Endothelial cell of umbilical vein (primary cell): ENCODE data around the gene NUP37. TPM values are rescaled to one million over a fixed set of nuclear protein-coding genes. Genes with fewer than 3 reads are reported as not detected.
"Not testable (repeated sequence)": the region's sequence is repeated elsewhere in the genome, so short reads cannot be mapped to it uniquely, and the experiment has no call there.

Experiments used
- BruUV-seq: library from RNA; stranded (reverse); fragments of 400-500 nt; replicated peaks from 2 replicates; lab custom pipeline; 2021; lab: Mats Ljungman, UMichigan
- CTCF ChIA-PET: fragments of 300-600, 350-600 bp; sonication (Branson Sonifier 250); formaldehyde crosslinking; loops from one replicate; lab custom pipeline; 2021; ENCODE audit warnings: antibody characterized with exemption, inconsistent platforms; lab: Charles Lee
- POLR2A ChIA-PET: fragments of 300-600, 350-600 bp; sonication (Branson Sonifier 250); formaldehyde crosslinking; loops from one replicate; lab custom pipeline; 2021; ENCODE audit warnings: antibody characterized with exemption, inconsistent platforms; lab: Charles Lee
- DNase-seq: peaks from one replicate; pipeline ENCODE4 v3.0.0-alpha.2; 2011; ENCODE audit warnings: low read depth, low spot score
- FAIRE-seq: peaks from 2 replicates; lab custom pipeline; 2011; peaks lifted over from hg19 to GRCh38; lab: Jason Lieb, UNC
- H2AFZ ChIP-seq: 2 replicates; pipeline ENCODE4 v1.6.0; 2012; ENCODE audit warnings: low read depth, low read length, control low read depth, inconsistent platforms
- H3K27ac ChIP-seq: 2 replicates; pipeline ENCODE4 v1.5.1; 2011; ENCODE audit warnings: low read depth, mild to moderate bottlenecking, control low read depth, low read length, moderate library complexity; ENCODE audit not compliant: insufficient read depth
- H3K27me3 ChIP-seq, 2 experiments: 2 replicates each; pipeline versions ENCODE4 v1.6.0 to v1.6.1; 2011; ENCODE audit warnings: low read length in 2 of 2, mixed read lengths in 1 of 2; ENCODE audit not compliant: control insufficient read depth in 2 of 2, insufficient read depth in 2 of 2
- H3K36me3 ChIP-seq, 2 experiments: 2 replicates in 1 of 2; 3 replicates in 1 of 2; pipeline ENCODE4 v1.5.1; 2011; ENCODE audit warnings: low read length in 2 of 2, mild to moderate bottlenecking in 1 of 2, moderate library complexity in 1 of 2; ENCODE audit not compliant: control insufficient read depth in 2 of 2, insufficient read depth in 2 of 2; ENCODE audit errors: extremely low read depth in 1 of 2
- H3K4me1 ChIP-seq: 3 replicates; pipeline ENCODE4 v1.5.1; 2011; ENCODE audit warnings: mild to moderate bottlenecking, low read length; ENCODE audit not compliant: control insufficient read depth, insufficient read depth; ENCODE audit errors: extremely low read depth
- H3K4me2 ChIP-seq: 2 replicates; pipeline ENCODE4 v1.6.1; 2011; ENCODE audit warnings: low read length, control low read depth, mixed read lengths; ENCODE audit not compliant: insufficient read depth
- H3K4me3 ChIP-seq, 3 experiments: fragments of 200-600 bp in 1 of 3; sonication (generic), shearing (Covaris generic) in 1 of 3; replicated peaks in 1 of 3; 2 replicates each; pipeline ENCODE4 v1.5.1; 2011 to 2016; ENCODE audit warnings: control low read depth in 3 of 3, low read length in 3 of 3, mild to moderate bottlenecking in 2 of 3, inconsistent platforms in 1 of 3, low read depth in 1 of 3, moderate library complexity in 1 of 3; ENCODE audit not compliant: insufficient read depth in 1 of 3
- H3K79me2 ChIP-seq: 2 replicates; pipeline ENCODE4 v1.6.0; 2012; ENCODE audit warnings: low read length, inconsistent platforms; ENCODE audit not compliant: control insufficient read depth, insufficient read depth
- H3K9ac ChIP-seq: replicated peaks from 2 replicates; pipeline ENCODE3; 2011; ENCODE audit warnings: low read length, control low read depth; ENCODE audit not compliant: insufficient read depth; ENCODE audit errors: extremely low read depth
- H3K9me1 ChIP-seq: replicated peaks from 3 replicates; pipeline ENCODE4 v1.6.0; 2011; ENCODE audit warnings: mild to moderate bottlenecking, low read length; ENCODE audit not compliant: control insufficient read depth, insufficient read depth; ENCODE audit errors: extremely low read depth
- H3K9me3 ChIP-seq: replicated peaks from 2 replicates; pipeline ENCODE4 v1.5.1; 2012; ENCODE audit warnings: low read length, inconsistent platforms; ENCODE audit not compliant: control insufficient read depth, insufficient read depth
- H4K20me1 ChIP-seq: replicated peaks from 2 replicates; pipeline ENCODE3; 2011; ENCODE audit warnings: mild to moderate bottlenecking, low read length; ENCODE audit not compliant: control insufficient read depth, insufficient read depth; ENCODE audit errors: extremely low read depth
- dilution Hi-C: fragments of 300-500 bp; cut with MboI; formaldehyde crosslinking; loops from one replicate; pipeline ENCODE4 v1.15.0; 2019; ENCODE audit warnings: low sequenced_read_pairs; ENCODE audit not compliant: extremely low pct_ligation_motif_present
- intact Hi-C: fragments of 100-400 bp; cut with micrococcal nuclease; formaldehyde crosslinking; loops from one replicate; pipeline ENCODE4 v1.10.0; 2022
- polyA plus RNA-seq, 4 experiments: library from polyadenylated mRNA; depleted of rRNA in 3 of 4; stranded (reverse) in 3 of 4; unstranded in 1 of 4; fragments of >200 nt; gene quantifications; 2 replicates each; pipeline versions ENCODE4 v1.2.1 to v1.2.3, GENCODE V29; 2011 to 2012; ENCODE audit warnings: missing spikeins in 1 of 4
- total RNA-seq: library from RNA; stranded (reverse); gene quantifications from 2 replicates; pipeline ENCODE4 v1.2.3, GENCODE V29; 2021

The NUP37 gene
- total and polyA plus RNA-seq, 2 donors (not counting 3 experiments of a cell fraction or from before 2014, with no cell fraction given), result 25.0 to 46.8 TPM

DNA sequence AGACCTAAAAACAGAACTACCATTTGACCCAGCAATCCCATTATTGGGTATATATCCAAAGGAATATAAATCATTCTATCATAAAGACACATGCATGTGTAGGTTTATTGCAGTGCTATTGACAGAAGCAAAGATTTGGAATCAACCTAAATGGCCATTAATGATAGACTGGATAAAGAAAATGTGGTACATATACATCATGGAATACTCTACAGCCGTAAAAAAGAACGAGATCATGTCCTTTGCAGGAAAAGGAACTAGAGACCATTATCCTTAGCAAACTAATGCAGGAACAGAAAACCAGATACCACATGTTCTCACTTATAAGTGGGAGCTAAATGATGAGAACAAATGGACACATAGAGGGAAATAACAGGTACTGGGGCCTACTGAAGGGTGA lies 11.5 kb upstream of the NUP37 start:
- DNase-seq, H4K20me1 ChIP-seq, H3K4me3 ChIP-seq, H2AFZ ChIP-seq, BruUV-seq, intact Hi-C loops, H3K4me1 ChIP-seq, POLR2A ChIA-PET, H3K4me2 ChIP-seq, H3K27ac ChIP-seq, dilution Hi-C loops, H3K9ac ChIP-seq, H3K27me3 ChIP-seq, H3K9me1 ChIP-seq, H3K79me2 ChIP-seq, H3K9me3 ChIP-seq, FAIRE-seq, H3K36me3 ChIP-seq: not testable (repeated sequence)
- CTCF ChIA-PET, result interaction anchor here (1.2 kb wide), 1 partner anchor 353 kb away, joined by 3 read pairs; no protein-coding TSS in a partner anchor

DNA sequence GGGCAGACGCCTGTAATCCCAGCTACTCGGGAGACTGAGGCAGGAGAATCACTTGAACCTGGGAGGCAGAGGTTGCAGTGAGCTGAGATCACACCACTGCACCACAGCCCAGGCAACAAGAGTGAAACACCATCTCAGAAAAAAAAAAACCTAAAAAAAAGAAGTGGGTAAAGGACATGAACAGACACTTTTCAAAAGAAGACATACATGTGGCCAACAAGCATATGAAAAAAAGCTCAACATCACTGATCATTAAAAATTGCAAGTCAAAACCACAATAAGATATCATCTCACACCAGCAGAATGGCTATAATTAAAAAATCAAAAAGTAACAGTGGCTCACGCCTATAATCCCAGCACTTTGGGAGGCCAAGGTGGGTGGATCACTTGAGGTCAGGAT lies 10.8 kb upstream of the NUP37 start:
- dilution Hi-C loops, POLR2A ChIA-PET, H2AFZ ChIP-seq, H3K27me3 ChIP-seq, FAIRE-seq, H3K36me3 ChIP-seq, H3K79me2 ChIP-seq, H3K4me3 ChIP-seq, H3K9ac ChIP-seq, H3K9me3 ChIP-seq, DNase-seq, CTCF ChIA-PET, intact Hi-C loops, H3K27ac ChIP-seq, H3K9me1 ChIP-seq, H3K4me2 ChIP-seq, H4K20me1 ChIP-seq, H3K4me1 ChIP-seq, BruUV-seq: not testable (repeated sequence)

DNA sequence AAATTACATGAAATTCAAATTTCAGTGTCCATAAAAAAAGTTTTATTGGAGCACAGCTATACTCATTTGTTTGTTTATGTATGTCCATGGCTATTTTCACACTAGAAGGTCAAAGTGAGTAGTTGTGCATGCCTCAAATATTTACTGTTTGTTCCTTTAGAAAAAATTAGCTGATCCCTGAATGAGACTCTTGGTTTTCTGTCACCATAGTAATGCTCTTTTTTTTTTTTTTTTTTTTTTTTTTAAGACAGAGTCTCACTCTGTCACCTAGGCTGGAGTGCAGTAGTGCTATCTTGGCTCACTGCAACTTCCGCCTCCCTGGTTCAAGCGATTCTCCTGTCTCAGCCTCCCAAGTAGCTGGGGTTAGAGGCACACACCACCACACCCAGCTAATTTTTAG lies 1.4 kb upstream of the NUP37 start:
- H3K79me2 ChIP-seq, result peaks cover 41% of the 10 kb centered on the region
- CTCF ChIA-PET, result interaction anchor here (1.0 to 2.6 kb wide), 4 partner anchors 23 to 363 kb away, joined by 3 to 21 read pairs (median 4); no protein-coding TSS in a partner anchor
- H3K4me2 ChIP-seq, result peak overlapping the region; percentile 77
- dilution Hi-C loops, DNase-seq, H3K9me1 ChIP-seq, H3K36me3 ChIP-seq, FAIRE-seq, H3K27ac ChIP-seq, H4K20me1 ChIP-seq, H3K9ac ChIP-seq, POLR2A ChIA-PET, H3K9me3 ChIP-seq, BruUV-seq, H3K27me3 ChIP-seq, H2AFZ ChIP-seq: not testable (repeated sequence)
- H3K4me1 ChIP-seq, result peaks cover 17% of the 10 kb centered on the region
- intact Hi-C loops, result loop anchor here (2.0 to 10.0 kb wide), 4 partner anchors 21 to 347 kb away; no protein-coding TSS in a partner anchor
- H3K4me3 ChIP-seq, result peak overlapping the region in 1 of 3 experiments; percentile 96
